H1 (cell line): ENCODE measurements around the gene BAG1. TPM values are rescaled to one million over a fixed set of nuclear protein-coding genes. Genes with fewer than 3 reads are reported as not detected.

ENCODE experiments used
- ATF2 ChIP-seq: IDR thresholded peaks from 2 replicates; pipeline ENCODE4 v1.6.1; 2012; ENCODE audit warnings: low read length, inconsistent platforms
- CBX8 ChIP-seq: fragments of 300-800, 300-1000 bp; sonication (generic); IDR thresholded peaks from 2 replicates; pipeline ENCODE4 v1.7.1; 2016; ENCODE audit warnings: low read depth, low read length, borderline replicate concordance
- polyA plus RNA-seq, 7 experiments: library from polyadenylated mRNA; depleted of rRNA in 3 of 7; stranded (reverse) in 5 of 7; unstranded in 2 of 7; fragments of >200 nt in 5 of 7; fragments of 200-250 nt in 2 of 7; gene quantifications; 1 replicate in 5 of 7; 2 replicates in 1 of 7; 4 replicates in 1 of 7; pipeline versions ENCODE4 v1.2.1 to v1.2.3, GENCODE V29; 2011 to 2013; ENCODE audit warnings: missing spikeins in 2 of 7, mixed read lengths in 2 of 7
- total RNA-seq: library from RNA; stranded (reverse); fragmentation: NEBNext Ultra II Directional; extraction: Animal tissue kit (Norgen Biotek cat#: 25700); gene quantifications from 2 replicates; pipeline ENCODE4 v1.2.1, GENCODE V29; 2021

BAG1 gene
- total and polyA plus RNA-seq, 2 of the 8 experiments (the other 6 are each of a cell fraction or from before 2014, with no cell fraction given), result 14.7 to 59.8 TPM

GRCh38 chr9:33311953-33312352 lies 47.4 kb upstream of the BAG1 start (continued):
- TF ChIP-seq ATF2 (no peak), CBX8 (no peak)
